GM21367 (cell line): ENCODE measurements around the gene GPR78.

Experiments used
- ATAC-seq: cut with Tn5 transposase; IDR thresholded peaks from one replicate; pipeline ENCODE4 v1.9.1; 2021; ENCODE audit not compliant: unreplicated experiment

GPR78 gene

DNA sequence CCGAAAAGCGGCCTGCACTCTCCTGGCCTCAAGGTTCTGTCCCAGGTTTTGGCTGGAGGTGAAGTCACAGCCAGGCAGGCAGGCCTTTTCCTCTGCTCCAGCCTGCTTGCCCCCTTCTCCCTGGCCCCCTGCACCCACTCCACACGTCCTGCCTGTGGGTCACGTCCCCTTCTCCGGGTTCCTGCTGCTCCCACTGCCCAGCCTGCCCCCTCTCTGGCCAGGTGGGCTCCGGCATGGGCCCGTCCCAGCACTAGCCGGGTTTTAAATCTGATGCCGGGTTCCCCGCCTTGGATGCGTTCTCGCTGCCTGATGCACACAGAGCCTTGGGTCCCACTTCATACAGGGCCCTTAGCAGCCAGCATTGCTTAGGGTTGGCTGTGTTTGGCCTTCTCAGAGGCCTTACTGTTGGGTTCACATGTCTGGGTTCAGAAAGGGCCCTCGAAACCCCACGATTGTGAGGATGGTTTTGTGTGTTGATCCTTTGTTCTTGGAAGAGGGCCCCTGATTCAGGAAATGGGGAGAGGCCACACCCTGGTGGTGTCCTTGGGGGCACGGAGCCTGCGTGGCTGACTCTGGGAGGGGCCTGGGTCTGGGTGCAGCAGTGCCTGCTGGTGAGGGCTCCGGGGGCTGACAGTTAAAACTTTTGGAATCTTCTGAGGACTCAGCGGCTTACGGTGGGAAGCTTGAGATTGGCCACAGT lies 18.3 kb downstream of the GPR78 start:
- ATAC-seq = no peak

DNA sequence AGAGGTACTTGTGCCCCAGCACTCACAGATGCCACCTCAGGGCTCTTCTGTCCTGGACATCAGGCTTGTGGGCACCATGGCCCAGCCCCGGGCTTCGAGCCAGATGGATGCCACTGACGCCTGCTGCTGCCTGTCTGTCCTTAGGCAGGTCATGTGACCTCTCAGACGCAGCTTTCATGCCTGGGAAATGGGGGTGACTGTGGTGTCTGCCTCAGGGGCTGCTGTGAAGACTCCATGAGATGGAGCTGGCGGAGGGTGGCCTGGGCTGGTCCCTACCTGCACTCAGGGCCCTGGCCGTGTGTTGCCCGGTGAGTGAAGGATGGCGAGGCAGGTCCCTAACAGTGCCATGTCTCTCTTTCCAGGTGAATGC lies 18.9 kb downstream of the GPR78 start:
- no peak for ATAC-seq

DNA sequence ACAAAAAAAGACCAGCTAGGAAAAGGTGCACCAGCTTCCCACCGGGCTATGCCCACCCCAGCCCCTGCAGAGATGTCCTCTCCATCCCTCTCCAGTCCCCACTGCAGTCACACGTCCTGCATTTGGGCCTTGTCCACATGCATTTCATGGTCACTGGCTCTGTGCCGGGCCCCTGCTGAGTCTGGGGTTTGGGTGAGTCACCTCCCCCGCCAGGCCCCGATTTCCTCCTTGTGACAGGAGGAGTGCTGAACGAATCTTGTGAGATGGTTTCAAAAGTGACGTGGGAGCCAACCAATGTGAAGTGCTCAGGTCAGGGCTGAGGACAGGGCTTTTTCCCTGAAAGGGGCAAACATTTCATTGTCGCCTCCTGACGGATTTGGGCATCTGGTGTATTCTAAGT lies 19.5 kb downstream of the GPR78 start:
- no peak for ATAC-seq

DNA sequence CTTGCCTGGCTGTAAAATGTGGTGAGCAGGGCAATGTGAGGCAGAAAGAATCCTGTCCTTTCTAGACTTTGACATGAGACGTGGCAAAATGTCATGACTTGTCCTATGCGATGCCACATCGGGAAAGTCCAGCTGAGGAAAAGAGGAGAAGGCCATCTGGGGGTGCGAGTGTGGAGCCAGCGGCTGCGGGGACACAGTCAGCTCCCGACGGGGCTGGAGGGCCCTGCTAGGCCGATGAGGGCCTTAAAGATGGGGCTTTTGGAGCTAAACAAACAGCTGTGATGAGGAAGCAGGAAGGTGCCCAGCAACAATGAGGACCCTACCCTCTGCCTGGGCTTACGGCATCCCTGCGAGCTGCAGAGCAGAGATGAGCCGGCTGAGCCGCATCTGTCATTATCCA lies 20.1 kb downstream of the GPR78 start:
- no peak for ATAC-seq

DNA sequence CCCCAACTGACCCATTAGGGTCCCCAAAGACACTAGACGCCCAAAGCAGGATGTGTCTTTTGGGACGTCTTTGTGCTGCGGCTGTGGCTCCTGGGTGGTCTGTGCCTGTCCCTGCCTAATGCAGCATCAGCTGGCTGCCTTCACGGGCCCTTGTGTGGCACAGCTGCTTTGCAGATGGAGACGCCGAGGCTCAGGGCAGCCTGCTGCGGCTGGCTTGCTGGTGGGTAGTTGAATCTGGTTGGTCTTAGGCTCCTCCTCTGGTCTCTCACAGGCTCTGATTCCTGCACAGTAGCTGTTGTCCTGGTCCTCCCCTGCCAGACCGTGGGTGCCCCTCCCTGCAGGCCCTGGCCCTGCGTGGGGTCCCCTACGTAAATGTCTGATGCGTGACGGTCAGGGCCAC lies 20.5 kb downstream of the GPR78 start:
- ATAC-seq = no peak

DNA sequence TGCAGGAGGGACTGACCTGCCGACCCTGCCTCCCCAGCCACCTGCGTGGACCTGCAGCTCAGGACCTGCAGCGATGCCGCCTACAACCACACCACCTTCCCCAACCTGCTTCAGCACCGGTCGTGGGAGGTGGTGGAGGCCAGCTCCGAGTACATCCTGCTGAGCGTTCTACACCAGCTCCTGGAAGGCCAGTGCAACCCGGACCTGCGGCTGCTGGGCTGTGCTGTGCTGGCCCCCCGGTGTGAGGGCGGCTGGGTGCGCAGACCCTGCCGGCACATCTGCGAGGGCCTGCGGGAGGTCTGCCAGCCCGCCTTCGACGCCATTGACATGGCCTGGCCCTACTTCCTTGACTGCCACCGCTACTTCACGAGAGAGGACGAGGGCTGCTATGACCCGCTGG lies 20.9 kb downstream of the GPR78 start:
- ATAC-seq = no peak

DNA sequence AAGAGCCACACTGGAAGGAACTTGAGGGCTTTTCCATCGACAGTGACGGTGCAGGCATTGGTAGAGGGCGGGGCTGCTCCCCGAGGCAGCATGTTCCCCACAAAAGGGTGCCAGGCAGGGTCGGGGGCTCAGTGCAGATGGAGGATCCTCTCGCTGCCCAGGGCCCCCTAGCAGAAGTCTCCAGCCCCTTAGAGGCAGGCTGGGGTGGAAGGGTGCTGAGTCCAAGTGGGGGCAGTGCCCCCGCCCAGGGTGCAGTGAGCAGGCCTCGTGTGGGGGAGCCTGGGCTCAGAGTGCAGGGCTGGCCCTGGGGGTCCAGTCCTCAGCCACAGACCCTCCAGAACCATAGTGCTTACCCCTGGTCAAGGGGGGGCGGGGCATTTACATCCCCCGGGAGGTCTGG lies 21.4 kb downstream of the GPR78 start:
- ATAC-seq = no peak

DNA sequence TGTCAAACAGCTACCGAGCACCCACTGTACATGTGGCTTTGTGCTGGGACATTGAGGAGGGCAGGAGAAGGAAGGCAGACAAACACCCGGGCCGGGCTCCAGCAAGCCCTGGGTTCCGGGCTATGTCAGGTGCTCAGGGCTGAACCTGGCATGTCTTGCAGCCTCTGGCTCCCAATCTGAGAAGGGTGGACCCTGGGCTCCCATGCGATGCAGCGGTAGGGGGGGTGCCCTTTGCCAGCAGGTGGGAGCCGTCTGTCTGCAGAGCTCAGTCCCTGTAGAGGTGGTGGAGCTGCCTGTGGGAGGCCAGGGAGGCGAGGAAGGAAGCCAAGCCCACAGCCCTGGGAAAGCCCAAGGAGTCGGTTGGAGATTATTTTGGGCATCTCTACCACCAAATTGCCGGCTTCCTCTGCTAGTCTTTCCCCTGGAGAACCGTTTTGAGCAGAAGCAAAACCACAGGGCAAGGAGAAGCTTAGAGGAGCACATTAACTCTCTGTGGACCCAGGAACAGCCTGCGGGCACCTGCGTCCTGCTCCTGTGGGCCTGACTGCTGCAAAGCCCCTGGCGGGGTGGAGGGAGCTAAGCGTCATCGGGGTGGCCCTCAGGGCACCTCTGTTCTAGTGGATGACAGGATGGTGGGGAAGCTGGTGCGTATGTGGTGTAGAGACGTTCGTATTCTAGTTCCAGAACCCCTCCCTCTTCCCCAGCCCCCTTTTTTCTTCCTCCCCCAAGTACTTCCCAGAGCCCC lies 22.7 kb downstream of the GPR78 start:
- no peak for ATAC-seq

DNA sequence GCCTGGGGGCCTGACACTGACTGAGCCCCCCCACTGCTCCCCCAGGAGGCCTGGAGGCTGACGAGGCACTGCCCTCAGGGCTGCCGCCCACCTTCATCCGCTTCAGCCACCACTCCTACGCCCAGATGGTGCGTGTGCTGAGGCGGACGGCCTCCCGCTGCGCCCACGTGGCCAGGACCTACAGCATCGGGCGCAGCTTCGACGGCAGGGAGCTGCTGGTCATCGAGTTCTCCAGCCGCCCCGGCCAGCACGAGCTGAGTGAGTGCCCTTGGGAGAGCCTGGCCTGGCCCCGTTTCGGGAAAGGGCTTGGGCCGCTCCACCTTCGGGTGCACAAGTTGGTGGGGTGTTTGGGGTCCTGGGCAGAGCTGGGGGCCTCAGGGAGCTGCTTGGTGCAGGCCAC lies 23.7 kb downstream of the GPR78 start:
- no peak for ATAC-seq

DNA sequence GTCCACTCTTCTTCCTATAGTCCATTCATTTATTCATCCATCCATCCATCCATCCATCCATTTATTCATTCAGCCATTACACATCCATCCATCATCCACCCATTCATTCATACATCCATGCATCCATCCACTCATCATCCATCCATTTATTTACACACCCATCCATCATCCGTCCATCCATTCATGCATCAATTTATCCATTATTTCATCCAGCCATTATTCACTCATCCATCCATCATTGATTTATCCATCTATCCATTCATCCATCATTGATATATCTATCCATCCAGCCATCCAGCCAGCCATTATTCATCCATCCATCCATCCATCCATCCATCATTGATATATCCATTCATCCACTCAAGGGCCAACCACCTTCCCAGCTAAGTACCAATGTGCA lies 25.1 kb downstream of the GPR78 start:
- ATAC-seq = no peak

DNA sequence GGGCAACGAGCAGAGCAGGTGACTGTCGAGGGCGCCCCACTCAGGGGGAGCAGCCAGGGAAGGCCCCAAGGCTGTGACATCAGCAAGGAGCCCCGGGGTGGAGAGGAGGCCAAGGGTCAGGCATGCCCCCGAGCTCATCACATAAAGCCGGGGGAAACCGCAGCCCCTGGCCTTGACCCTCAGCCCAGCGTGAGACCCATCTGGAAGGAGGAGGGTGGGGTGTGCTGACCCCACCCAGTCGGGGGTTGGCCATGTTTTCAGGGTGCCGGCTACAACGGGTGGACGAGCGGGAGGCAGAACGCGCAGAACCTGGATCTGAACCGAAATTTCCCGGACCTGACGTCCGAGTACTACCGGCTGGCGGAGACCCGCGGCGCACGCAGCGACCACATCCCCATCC lies 26.3 kb downstream of the GPR78 start:
- no peak for ATAC-seq

DNA sequence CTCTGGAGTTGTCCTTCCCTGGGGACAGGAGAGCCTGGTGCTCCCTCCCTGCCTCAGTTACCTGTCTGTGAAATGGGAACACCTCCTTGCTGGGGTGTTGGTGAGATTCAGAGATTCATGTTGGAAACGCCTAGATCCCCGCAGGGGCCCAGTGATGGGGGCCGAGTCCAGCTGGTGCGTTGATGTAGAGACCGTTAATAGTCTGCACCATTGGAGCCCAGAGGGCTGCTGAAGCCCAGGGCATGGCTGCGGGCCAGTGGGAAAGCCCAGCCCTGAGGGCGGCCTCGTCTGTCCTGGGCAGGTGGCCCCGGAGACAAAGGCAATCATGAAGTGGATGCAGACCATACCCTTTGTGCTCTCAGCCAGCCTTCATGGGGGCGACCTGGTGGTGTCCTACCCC lies 26.8 kb downstream of the GPR78 start:
- no peak for ATAC-seq

DNA sequence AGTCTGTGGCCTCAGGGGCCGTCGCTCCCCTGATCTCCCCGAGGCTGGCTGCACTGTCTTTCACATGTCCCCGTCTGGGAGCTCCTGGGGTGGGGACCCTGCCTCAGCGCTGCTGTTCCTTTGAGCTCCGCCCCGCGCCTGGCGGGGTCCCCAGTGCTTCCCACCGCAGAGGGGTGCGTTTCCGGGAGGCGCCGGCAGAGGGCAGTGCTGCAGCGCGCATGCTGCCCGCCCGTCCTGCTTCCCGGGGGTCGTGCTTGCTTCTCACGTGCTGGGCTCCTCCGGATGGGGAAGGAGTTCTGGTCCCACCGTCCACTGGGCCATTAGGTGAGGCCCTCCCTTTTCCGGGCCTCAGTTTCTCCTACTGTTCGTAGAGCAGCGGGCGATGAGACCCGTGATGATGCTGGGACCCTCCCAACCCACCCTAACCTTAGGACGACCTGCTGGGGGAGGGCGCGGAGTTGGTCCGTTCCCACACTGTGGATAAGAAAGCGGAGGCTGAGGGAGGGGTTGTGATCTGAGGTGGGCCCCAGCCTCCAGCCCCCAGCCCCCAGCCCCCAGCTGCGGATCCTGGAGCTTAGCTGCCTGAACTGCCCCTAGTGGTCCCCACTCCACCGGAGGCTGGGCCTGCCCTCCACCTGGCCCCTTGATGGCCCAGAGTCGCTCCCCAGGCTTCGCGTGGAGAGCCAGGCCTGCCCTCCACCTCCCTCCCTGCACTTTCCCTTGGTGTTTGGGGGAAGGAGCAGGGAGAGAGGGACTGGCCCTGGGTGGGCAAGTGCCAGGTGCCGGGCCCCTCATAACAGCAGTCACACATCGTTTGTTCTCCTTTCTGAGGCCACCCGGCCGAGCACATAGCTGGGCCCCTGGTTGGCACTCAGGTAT lies 27.6 kb downstream of the GPR78 start:
- no peak for ATAC-seq

DNA sequence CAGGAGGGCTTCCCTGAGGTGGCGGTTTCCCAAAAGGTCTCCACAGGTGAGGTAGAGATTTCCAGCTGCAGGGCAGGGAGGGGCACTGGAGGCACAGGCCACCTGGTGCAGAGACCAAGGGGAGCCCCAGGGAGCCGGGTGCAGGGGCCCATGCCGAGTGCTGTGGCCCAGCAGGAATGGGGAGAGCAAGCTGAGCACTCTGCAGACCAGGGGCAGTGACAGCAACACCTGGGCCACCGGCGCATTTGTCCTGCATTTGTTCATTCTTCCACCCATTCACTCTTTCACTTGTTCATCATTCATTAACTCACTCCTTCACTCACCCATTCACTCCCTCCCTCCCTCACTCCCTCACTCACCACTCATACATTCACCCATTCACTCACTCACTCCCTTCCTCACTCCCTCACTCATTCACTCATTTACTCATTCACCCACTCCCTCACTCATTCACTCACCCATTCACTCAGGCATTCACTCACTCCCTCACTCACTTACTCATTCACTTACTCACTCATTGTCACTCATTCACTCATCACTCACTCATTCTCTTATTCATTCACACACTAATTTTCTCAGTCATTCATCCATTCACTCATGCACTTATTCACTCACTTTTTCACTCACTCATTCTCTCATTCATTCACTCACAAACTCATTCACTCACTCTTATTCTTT lies 28.7 kb downstream of the GPR78 start:
- ATAC-seq = no peak

DNA sequence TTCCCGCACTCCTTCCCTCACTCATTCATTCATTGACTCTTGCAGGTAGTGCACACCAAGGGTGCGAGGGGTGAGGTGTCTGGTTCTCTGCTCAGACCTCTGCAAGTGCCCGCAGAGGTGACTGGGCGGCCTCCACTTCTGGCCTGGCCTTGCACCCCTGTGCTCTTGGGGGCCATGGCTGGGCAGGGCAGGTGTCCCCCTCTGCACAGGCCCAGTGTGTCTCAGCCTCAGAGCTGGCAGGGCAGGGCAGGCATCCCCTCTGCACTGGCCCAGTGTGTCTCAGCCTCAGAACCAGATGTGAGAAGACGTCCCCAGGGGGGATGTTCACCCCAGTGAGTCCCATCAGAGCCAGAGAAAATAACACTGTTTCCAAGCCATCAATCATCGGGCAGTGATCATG lies 29.2 kb downstream of the GPR78 start:
- ATAC-seq = no peak

DNA sequence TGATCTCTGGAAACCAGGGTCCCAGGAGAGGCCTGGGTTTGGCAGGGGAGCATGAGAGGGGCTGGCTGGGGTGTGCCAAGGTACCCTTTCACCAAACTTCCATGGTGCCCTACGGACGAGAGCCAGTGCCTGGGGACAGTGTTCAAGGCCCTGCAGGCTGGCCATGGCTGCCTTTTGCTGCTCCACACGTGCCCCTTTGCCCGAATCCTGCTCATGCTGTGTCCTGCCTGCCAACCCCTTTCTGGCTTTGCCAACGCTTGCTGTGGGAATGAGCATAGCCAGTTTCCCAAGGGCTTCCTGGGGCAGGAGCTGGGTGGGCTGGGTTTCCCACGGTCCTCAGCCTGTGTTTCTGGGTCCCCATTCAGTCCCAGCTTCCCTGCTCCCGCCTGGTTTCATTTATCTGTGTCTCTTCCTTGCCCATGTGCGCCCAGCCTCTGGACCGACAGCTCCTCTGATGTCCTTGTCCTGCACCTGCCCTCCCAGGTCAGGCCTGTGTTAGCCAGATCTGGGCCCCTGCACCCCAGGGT lies 29.7 kb downstream of the GPR78 start:
- no peak for ATAC-seq

DNA sequence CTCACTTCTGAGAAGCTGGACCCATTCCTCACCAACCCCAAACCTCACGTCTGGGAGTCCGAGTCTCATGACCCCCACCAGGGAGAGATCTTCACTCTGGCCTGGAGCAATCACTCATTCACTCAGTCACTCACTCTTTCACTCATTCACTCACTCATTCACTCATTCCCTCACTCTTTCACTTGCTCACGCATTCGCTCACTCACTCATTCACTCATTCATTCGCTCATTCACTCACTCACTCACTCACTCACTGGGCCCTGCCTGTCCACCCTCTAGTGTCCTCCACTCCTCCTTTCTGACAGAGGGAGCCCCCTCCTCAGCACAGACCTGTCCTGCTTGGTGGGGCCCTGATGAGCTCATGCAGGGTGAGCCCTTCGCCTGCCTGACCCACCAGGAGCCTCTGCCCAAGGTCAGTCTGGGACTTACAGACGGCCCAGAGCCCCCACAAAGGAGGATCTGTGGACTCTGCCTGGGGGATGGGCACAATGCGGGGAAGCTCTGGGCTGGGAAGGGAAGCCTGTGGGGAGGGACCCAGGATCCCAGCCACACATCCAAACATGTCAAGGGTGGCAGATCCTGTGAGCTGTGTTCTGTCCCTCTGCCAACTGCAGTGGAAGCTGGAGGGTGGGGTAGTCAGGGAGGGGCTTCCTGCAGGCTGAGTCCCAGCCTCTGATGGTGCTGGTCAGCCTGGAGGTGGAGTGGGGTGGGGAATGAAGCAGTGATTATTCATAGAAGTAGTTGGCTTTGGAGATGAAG lies 30.8 kb downstream of the GPR78 start:
- no peak for ATAC-seq

DNA sequence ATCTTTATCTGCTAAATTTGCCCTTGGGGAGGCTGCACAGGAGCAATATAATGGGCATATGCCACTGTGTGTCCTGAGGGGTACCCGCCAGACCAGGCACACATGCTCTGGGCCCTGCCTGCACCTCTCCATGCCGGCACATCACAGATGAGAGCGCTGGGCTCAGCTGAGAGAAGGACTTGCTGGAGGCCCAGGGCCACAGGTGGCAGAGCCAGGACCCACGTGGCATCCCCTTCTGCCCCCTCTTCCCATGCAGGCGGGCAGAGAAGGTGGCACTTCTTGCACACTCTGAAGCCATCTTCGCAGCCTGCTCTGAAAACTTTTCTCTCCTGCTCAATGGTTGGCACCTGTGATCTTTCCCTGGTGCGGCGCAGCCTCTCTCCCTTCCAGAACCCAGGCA lies 32.5 kb downstream of the GPR78 start:
- ATAC-seq = no peak

DNA sequence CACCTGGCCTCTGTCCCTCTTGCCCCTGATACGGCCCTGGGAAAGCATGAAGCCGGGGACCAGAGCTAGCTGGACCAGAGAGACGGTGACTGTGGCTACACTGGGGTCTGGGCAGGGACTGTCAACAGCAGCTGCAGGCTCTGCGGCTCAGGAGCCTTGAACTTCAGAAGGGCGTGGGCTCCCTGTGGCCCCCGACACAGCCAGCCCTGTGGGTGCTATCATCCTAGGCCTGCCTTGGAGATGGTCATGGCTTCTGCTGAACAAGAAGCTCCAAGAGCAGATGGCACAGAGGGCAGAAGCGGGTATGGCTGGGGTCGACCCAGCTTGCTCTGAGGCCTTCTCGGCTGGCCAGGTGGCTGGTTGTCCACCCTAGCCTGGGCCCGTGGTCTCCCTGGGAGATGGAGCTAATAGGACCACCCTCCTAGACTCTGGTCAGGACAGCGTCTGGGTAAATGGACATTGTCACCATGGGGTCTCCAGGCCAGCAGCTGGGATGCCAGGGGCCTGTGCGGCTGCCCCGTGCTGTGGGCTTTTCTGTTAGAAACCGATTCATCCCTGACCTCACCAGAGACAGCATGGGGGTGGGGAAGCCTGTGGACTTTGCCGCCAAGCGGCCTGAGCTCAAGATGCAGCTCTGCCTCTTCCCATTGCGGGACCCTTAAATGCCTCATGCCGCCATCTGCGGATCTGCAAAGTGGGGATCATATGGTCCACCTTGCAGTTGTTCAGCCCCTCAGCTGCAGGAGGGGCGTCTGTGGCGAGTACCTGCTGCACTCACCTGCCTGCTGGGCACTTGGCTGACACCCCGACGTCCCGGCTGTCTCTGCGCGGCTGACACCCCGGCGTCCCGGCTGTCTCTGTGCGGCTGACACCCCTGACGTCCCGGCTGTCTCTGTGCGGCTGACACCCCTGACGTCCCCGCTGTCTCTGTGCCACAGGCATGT lies 33.5 kb downstream of the GPR78 start:
- no peak for ATAC-seq
